Stomach (tissue), 4 donors: ENCODE data around the gene EPB41L1.

Experiments
- CTCF ChIP-seq, 7 experiments: fragments of 450-650 bp in 4 of 7; fragments of 200-600 bp in 3 of 7; sonication (generic) in 3 of 7; IDR thresholded peaks; one replicate each; pipeline ENCODE4 v1.5.1; 2016 to 2019; ENCODE audit warnings: antibody characterized with exemption in 7 of 7, control low read depth in 2 of 7, mild to moderate bottlenecking in 1 of 7
- POLR2A ChIP-seq, 4 donors: fragments of 450-650 bp; IDR thresholded peaks; one replicate each; pipeline ENCODE4 v1.6.1; 2016; ENCODE audit warnings: antibody characterized with exemption in 4 of 4, control low read depth in 2 of 4, mild to moderate bottlenecking in 1 of 4, moderate library complexity in 1 of 4
- POLR2AphosphoS5 ChIP-seq, 3 donors: sonication (generic); formaldehyde crosslinking; IDR thresholded peaks; one replicate each; pipeline ENCODE4 v1.6.1; 2016; ENCODE audit warnings: antibody characterized with exemption in 3 of 3

GRCh38 chr20:36215778-36216177 is 61.2 kb downstream of the EPB41L1 start:
- TF ChIP-seq CTCF (IDR thresholded peaks at IDR 0.05) (no peak), POLR2A (IDR thresholded peaks at IDR 0.05) (no peak), POLR2AphosphoS5 (IDR thresholded peaks at IDR 0.05) (no peak)
